Thyroid gland (tissue), 4 donors: Measurements from ENCODE around the gene ATP5PO. TPM values are rescaled to one million over a fixed set of nuclear protein-coding genes. Genes with fewer than 3 reads are reported as not detected.

Experiments
- DNase-seq, 2 donors: peaks; one replicate each; pipeline ENCODE4 v3.0.0-alpha.2; 2019
- H3K27ac ChIP-seq, 3 donors: fragments of 200-600 bp; sonication (generic); 1 replicate in 2 of 3; 2 replicates in 1 of 3; pipeline ENCODE4 v1.5.1; 2016 to 2019; ENCODE audit warnings: mild to moderate bottlenecking in 1 of 3, moderate library complexity in 1 of 3
- H3K27me3 ChIP-seq: fragments of 200-600 bp; sonication (generic); one replicate; pipeline ENCODE4 v1.5.1; 2019
- H3K36me3 ChIP-seq, 2 donors: fragments of 200-600 bp; sonication (generic); one replicate each; pipeline ENCODE4 v1.5.1; 2016 to 2019
- H3K4me1 ChIP-seq, 2 donors: fragments of 200-600 bp; sonication (generic); one replicate each; pipeline ENCODE4 v1.5.1; 2017 to 2019
- H3K4me3 ChIP-seq, 3 donors: fragments of 200-600 bp; sonication (generic); replicated peaks in 1 of 3; 1 replicate in 2 of 3; 2 replicates in 1 of 3; pipeline ENCODE4 v1.5.1; 2016; ENCODE audit warnings: mild to moderate bottlenecking in 1 of 3
- H3K9me3 ChIP-seq: fragments of 200-600 bp; sonication (generic); one replicate; pipeline ENCODE4 v1.5.1; 2017
- POLR2A ChIP-seq, 2 donors: fragments of 450-650 bp; IDR thresholded peaks; one replicate each; pipeline ENCODE4 v1.6.1; 2017; ENCODE audit warnings: antibody characterized with exemption in 2 of 2, mild to moderate bottlenecking in 2 of 2, moderate library complexity in 1 of 2
- WGBS, 2 donors: methylation state at CpG; one replicate each; pipeline ENCODE4 v1.1.5; 2017; 5-methylcytosine and 5-hydroxymethylcytosine counted together
- intact Hi-C: fragments of 100-400 bp; cut with DNase I; formaldehyde crosslinking; loops from one replicate; pipeline ENCODE4 v1.15.1; 2023
- total RNA-seq, 4 donors: library from RNA; depleted of rRNA; stranded (reverse); fragments of >200 nt; gene quantifications; one replicate each; pipeline ENCODE4 v1.2.3, GENCODE V29; 2016
- TF ChIP-seq, protein P1 (sequence below), 6 experiments: fragments of 200-600 bp in 3 of 6; fragments of 450-650 bp in 3 of 6; sonication (generic) in 3 of 6; IDR thresholded peaks; one replicate each; pipeline ENCODE4 v1.5.1; 2016 to 2019; ENCODE audit warnings: antibody characterized with exemption in 6 of 6, mild to moderate bottlenecking in 2 of 6, inconsistent platforms in 1 of 6, moderate library complexity in 1 of 6

Gene ATP5PO
- total RNA-seq, 4 donors from 2014 or later: 201 to 300 (median 256) TPM

DNA sequence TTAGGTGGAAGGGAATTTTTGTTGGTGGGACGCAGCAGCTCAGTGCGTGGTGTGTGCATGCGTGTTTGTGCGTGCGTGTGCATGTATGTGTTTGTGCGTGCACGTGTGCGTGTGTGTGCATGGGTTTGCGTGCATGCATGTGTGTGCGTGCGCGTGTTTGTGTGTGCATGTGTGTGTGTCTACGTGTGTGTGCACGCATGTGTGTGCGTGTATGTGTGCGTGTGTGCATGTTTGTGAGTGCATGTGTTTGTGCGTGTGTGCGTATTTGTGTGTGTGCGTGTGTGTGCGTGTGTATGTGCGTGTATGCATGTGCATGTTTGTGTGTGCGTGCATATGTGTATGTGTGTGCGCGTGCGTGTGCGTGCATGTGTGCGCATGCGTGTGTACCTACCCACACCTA, 20.2 kb downstream of the ATP5PO start:
- no peaks in the 10 kb centered on the region for H3K27me3 ChIP-seq
- H3K27ac ChIP-seq: no peak overlapping the region
- no peaks in the 10 kb centered on the region for H3K9me3 ChIP-seq
- no peaks in the 10 kb centered on the region for H3K36me3 ChIP-seq
- peaks cover 3% of the 10 kb centered on the region in 2 donors for H3K4me1 ChIP-seq
- 80 to 83% methylated on average over 28 of the region's 28 CpGs for WGBS, 2 donors
- TF ChIP-seq POLR2A (IDR thresholded peaks at IDR 0.05): no peak
- TF ChIP-seq, protein P1, sequence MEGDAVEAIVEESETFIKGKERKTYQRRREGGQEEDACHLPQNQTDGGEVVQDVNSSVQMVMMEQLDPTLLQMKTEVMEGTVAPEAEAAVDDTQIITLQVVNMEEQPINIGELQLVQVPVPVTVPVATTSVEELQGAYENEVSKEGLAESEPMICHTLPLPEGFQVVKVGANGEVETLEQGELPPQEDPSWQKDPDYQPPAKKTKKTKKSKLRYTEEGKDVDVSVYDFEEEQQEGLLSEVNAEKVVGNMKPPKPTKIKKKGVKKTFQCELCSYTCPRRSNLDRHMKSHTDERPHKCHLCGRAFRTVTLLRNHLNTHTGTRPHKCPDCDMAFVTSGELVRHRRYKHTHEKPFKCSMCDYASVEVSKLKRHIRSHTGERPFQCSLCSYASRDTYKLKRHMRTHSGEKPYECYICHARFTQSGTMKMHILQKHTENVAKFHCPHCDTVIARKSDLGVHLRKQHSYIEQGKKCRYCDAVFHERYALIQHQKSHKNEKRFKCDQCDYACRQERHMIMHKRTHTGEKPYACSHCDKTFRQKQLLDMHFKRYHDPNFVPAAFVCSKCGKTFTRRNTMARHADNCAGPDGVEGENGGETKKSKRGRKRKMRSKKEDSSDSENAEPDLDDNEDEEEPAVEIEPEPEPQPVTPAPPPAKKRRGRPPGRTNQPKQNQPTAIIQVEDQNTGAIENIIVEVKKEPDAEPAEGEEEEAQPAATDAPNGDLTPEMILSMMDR (IDR thresholded peaks at IDR 0.05): no peak
- intact Hi-C loops: no loop called here
- H3K4me3 ChIP-seq: no peak overlapping the region
- DNase-seq: no peak

DNA sequence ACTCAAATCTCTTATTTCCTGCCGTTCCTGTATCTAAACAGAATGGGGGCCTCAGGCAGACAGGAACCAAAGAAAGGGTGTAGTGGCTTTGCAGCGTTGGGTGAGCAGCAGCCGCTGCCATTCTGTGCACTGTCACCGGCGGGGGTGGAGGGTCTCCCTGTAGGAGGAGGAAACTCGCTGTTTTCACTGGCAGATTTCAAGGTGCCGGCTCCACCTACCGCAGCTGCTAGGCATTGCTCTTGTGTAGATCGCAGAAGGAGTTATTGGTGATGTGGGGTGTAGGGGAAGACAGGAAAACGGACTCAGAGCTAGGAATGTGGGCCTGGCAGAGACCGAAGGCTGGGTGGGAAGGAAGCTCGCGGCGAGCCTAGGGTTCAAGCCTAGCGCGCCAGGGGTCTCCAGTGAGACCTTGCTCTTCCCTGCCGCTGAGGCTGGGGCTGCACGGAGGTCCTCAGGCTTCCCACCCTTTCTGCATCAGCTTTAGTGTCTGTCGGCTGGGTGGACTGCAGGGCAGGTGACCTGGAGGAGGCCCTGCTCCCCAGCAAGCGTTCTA, 20.8 kb downstream of the ATP5PO start:
- Histone ChIP-seq H3K4me3 (no peak overlapping the region), H3K27me3 (no peaks in the 10 kb centered on the region), H3K36me3 (no peaks in the 10 kb centered on the region), H3K27ac (no peak overlapping the region), H3K9me3 (no peaks in the 10 kb centered on the region), H3K4me1 (peaks cover 3% of the 10 kb centered on the region in 2 donors)
- 4 to 5% methylated on average over 14 to 20 of the region's 20 CpGs for WGBS, 2 donors
- intact Hi-C loops: loop anchor here (5.0 kb wide), 1 partner anchor 243 kb away; no protein-coding TSS in a partner anchor
- TF ChIP-seq POLR2A (IDR thresholded peaks at IDR 0.05): no peak
- TF ChIP-seq, protein P1 (IDR thresholded peaks at IDR 0.05): peak; percentile 43 to 89 (median 78)
- DNase-seq: peak; percentile 84 to 86

DNA sequence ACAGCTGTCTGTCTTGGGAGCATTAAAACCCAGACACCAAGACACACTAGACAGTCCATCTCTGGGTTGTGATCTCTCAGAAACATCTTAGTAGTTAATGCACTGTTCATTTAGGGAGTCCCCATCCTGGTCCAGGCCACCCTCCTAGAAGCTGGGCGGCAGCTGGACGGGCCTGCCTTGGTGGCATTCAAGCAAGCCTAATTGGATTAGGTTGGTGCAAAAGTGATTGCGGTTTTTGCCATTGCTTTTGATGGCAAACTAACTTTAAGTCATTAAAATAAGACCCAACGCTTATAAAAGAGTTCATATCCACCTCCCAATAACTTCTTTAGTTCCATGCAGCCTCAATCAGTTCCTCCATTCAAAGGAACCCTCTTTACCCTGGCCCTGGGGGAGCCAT, 21.7 kb downstream of the ATP5PO start:
- no peaks in the 10 kb centered on the region for H3K27me3 ChIP-seq
- TF ChIP-seq POLR2A (IDR thresholded peaks at IDR 0.05): no peak
- TF ChIP-seq, protein P1 (IDR thresholded peaks at IDR 0.05): no peak
- intact Hi-C loops: loop anchor here (5.0 kb wide), 1 partner anchor 242 kb away; no protein-coding TSS in a partner anchor
- peaks cover 3% of the 10 kb centered on the region in 2 donors for H3K4me1 ChIP-seq
- no peak overlapping the region for H3K27ac ChIP-seq
- no peak overlapping the region for H3K4me3 ChIP-seq
- 90 to 94% methylated on average over 4 of the region's 4 CpGs for WGBS, 2 donors
- no peaks in the 10 kb centered on the region for H3K36me3 ChIP-seq
- no peak for DNase-seq
- no peaks in the 10 kb centered on the region for H3K9me3 ChIP-seq

DNA sequence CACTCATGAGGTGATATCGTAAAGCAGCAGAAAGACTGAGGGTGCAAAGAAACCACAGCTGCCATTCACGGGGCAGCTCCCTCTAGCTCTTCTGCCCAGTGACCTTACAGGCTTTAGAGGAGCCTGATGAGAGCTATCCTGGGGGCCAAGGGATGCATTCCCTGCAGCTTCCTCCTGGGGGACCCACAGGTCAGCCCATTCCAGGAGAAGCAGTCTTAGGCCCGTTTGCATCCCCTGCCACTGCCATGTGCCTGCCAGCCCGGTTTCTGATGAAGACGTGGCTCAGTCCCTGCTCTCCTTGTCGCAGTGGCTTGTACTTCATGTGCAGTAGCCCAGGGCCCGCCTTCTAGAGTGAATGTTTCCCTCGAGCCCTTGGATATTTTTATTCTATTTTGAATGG, 22.8 kb downstream of the ATP5PO start:
- no peaks in the 10 kb centered on the region for H3K36me3 ChIP-seq
- H3K4me3 ChIP-seq: no peak overlapping the region
- WGBS, 2 donors: 78 to 82% methylated on average over 8 of the region's 8 CpGs
- H3K9me3 ChIP-seq: no peaks in the 10 kb centered on the region
- no peak for DNase-seq
- intact Hi-C loops: loop anchor here (5.0 kb wide), 1 partner anchor 241 kb away; no protein-coding TSS in a partner anchor
- H3K4me1 ChIP-seq: peaks cover 3% of the 10 kb centered on the region in 2 donors
- no peak overlapping the region for H3K27ac ChIP-seq
- TF ChIP-seq POLR2A (IDR thresholded peaks at IDR 0.05): no peak
- TF ChIP-seq, protein P1 (IDR thresholded peaks at IDR 0.05): no peak
- no peaks in the 10 kb centered on the region for H3K27me3 ChIP-seq

DNA sequence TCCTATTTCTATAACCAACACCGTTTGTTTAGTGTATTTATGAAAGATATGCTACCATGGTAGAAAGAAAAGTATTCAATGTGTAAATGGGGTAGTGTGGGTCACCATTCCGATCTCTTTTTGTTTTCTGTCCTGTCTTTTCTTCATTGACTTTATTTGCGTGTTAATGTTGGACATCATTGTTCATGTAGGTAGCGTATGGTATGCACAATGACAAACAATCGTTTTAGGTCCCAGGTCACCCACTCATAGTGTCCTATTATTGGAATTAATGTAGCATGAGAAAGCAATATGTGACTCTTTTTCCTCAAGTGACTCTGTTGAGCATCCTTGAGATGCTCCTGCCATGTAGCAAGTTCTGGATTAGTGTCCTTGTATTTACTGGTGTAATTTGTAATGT, 25.4 kb downstream of the ATP5PO start:
- H3K9me3 ChIP-seq: no peaks in the 10 kb centered on the region
- WGBS, 2 donors: 93 to 96% methylated on average over 5 of the region's 5 CpGs
- intact Hi-C loops: loop anchor here (5.0 kb wide), 1 partner anchor 238 kb away; no protein-coding TSS in a partner anchor
- peaks cover 3% of the 10 kb centered on the region in 2 donors for H3K4me1 ChIP-seq
- H3K27me3 ChIP-seq: no peaks in the 10 kb centered on the region
- no peak for TF ChIP-seq POLR2A (IDR thresholded peaks at IDR 0.05)
- TF ChIP-seq, protein P1 (IDR thresholded peaks at IDR 0.05): no peak
- no peak overlapping the region for H3K4me3 ChIP-seq
- H3K36me3 ChIP-seq: no peaks in the 10 kb centered on the region
- no peak for DNase-seq
- H3K27ac ChIP-seq: no peak overlapping the region
